Adrenal gland (tissue), 12 donors: ENCODE data around the gene FAM118A. TPM values are rescaled to one million over a fixed set of nuclear protein-coding genes. Genes with fewer than 3 reads are reported as not detected.
A peak's percentile ranks its signal among the peaks of the same experiment; 100 is the strongest.

ENCODE experiments used
- DNase-seq, 7 donors: peaks; one replicate each; pipeline ENCODE4 v3.0.0-alpha.2; 2019 to 2020
- H3K27ac ChIP-seq, 5 donors: fragments of 200-600 bp; sonication (generic) in 4 of 5; 1 replicate in 3 of 5; 2 replicates in 2 of 5; pipeline versions ENCODE4 v1.5.1 to v1.8.0; 2016 to 2020; ENCODE audit warnings: mild to moderate bottlenecking in 1 of 5
- H3K27me3 ChIP-seq: fragments of 200-600 bp; 2 replicates; pipeline ENCODE4 v1.8.0; 2021
- H3K36me3 ChIP-seq, 2 donors: fragments of 200-600 bp; replicated peaks in 1 of 2; 1 replicate in 1 of 2; 2 replicates in 1 of 2; pipeline versions ENCODE4 v1.5.1 to v1.8.0; 2018 to 2022
- H3K4me1 ChIP-seq, 2 donors: fragments of 200-600 bp; replicated peaks in 1 of 2; 1 replicate in 1 of 2; 2 replicates in 1 of 2; pipeline versions ENCODE4 v1.5.1 to v1.8.0; 2018 to 2021
- H3K4me3 ChIP-seq, 4 donors: fragments of 200-600 bp; sonication (generic) in 3 of 4; one replicate each; pipeline ENCODE4 v1.5.1; 2016 to 2018
- H3K9me3 ChIP-seq, 3 donors: fragments of 200-600 bp; sonication (generic) in 1 of 3; replicated peaks in 1 of 3; 1 replicate in 2 of 3; 2 replicates in 1 of 3; pipeline versions ENCODE4 v1.5.1 to v1.8.0; 2016 to 2021
- POLR2A ChIP-seq, 2 donors: fragments of 450-650 bp; IDR thresholded peaks; one replicate each; pipeline ENCODE4 v1.6.1; 2017; ENCODE audit warnings: antibody characterized with exemption in 2 of 2, mild to moderate bottlenecking in 2 of 2, moderate library complexity in 1 of 2
- WGBS, 4 donors: extraction: QIAGEN DNeasy Blood & Tissue Kit in 2 of 4; methylation state at CpG; one replicate each; pipeline versions ENCODE4 v1.1.5 to v1.1.7; 2013 to 2017; 5-methylcytosine and 5-hydroxymethylcytosine counted together
- intact Hi-C, 2 donors: fragments of 100-400 bp; cut with DNase I; formaldehyde crosslinking; loops; one replicate each; pipeline versions ENCODE4 v1.14.1 to v1.15.0; 2022 to 2023
- polyA plus RNA-seq, 3 donors: library from polyadenylated mRNA; stranded (reverse); fragments of 200-250 nt in 2 of 3; fragments of 350-450 nt in 1 of 3; fragmentation: Illumina TruSeq in 1 of 3; extraction: RNeasy Lipid Tissue Mini Kit (QIAGEN cat#74804) in 1 of 3; gene quantifications; one replicate each; pipeline ENCODE4 v1.2.3, GENCODE V29; 2013 to 2014
- total RNA-seq, 9 donors: library from RNA; depleted of rRNA in 4 of 9; stranded (reverse); fragments of >200 nt in 4 of 9; fragments of 120-200 nt in 1 of 9; fragmentation: NEBNext Ultra II Directional in 1 of 9; extraction: Animal tissue kit (Norgen Biotek cat#: 25700) in 1 of 9; gene quantifications; one replicate each; pipeline versions ENCODE4 v1.1.0 to v1.2.4, GENCODE V29; 2013 to 2023
- TF ChIP-seq, protein P1 (sequence below), 6 experiments: fragments of 450-650 bp in 4 of 6; fragments of 200-600 bp in 2 of 6; sonication (generic) in 1 of 6; IDR thresholded peaks; 1 replicate in 5 of 6; 2 replicates in 1 of 6; pipeline versions ENCODE4 v1.5.1 to v1.8.0; 2016 to 2021; ENCODE audit warnings: antibody characterized with exemption in 6 of 6, mild to moderate bottlenecking in 2 of 6, moderate library complexity in 1 of 6
- donor health status: healthy with polysubstance abuse.
- donor health status: Bipolar disorder and iron deficiency.
- donor health status: DM: yes; HTN: yes; CAD: no.
- donor health status: DM: no; HTN: no; CAD: no.
- donor health status: DM: no; HTN: no; CAD: no.
- donor health status: DM: yes; HTN: yes; CAD: no.

Gene FAM118A
- total and polyA plus RNA-seq, 12 donors, result 6.8 to 101 (median 17.5) TPM

DNA sequence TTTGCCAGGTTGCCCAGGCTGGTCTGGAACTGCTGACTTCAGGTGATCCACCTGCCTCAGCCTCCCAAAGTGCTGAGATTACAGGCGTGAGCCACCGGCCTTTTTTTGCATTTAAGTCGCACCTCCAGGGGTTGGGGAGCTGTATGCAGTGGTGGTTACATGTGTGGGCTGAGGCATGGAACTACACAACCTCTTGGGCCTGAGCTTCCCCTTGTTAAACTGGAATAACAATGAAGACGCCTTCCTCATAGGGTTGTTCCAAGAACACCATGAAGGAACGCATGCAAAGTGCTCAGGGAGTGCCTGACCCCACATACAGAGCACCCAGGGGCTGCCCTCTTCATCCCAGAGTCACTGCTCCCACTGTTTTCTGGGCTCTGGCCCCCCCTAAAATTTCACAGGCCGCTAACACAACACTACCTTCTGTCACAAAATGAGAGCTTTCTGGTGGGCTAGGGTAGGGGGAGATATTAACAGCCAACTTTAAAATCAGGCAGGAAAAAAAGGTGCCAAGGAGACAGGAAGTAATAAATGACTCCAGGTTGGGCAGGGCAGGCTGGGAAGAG is 1.3 kb upstream of the FAM118A start:
- Histone ChIP-seq H3K9me3 (no peaks in the 10 kb centered on the region), H3K4me3 (no peak overlapping the region), H3K36me3 (no peaks in the 10 kb centered on the region), H3K4me1 (peaks cover 7 to 16% of the 10 kb centered on the region in 2 donors), H3K27ac (no peak overlapping the region), H3K27me3 (no peaks in the 10 kb centered on the region)
- TF ChIP-seq POLR2A (IDR thresholded peaks at IDR 0.05), result no peak
- TF ChIP-seq, protein P1, sequence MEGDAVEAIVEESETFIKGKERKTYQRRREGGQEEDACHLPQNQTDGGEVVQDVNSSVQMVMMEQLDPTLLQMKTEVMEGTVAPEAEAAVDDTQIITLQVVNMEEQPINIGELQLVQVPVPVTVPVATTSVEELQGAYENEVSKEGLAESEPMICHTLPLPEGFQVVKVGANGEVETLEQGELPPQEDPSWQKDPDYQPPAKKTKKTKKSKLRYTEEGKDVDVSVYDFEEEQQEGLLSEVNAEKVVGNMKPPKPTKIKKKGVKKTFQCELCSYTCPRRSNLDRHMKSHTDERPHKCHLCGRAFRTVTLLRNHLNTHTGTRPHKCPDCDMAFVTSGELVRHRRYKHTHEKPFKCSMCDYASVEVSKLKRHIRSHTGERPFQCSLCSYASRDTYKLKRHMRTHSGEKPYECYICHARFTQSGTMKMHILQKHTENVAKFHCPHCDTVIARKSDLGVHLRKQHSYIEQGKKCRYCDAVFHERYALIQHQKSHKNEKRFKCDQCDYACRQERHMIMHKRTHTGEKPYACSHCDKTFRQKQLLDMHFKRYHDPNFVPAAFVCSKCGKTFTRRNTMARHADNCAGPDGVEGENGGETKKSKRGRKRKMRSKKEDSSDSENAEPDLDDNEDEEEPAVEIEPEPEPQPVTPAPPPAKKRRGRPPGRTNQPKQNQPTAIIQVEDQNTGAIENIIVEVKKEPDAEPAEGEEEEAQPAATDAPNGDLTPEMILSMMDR (IDR thresholded peaks at IDR 0.05), result no peak
- 83 to 98% (median 85%) methylated on average over 6 of the region's 6 CpGs for WGBS, 4 donors
- no peak for DNase-seq
- intact Hi-C loops, result no loop called here

DNA sequence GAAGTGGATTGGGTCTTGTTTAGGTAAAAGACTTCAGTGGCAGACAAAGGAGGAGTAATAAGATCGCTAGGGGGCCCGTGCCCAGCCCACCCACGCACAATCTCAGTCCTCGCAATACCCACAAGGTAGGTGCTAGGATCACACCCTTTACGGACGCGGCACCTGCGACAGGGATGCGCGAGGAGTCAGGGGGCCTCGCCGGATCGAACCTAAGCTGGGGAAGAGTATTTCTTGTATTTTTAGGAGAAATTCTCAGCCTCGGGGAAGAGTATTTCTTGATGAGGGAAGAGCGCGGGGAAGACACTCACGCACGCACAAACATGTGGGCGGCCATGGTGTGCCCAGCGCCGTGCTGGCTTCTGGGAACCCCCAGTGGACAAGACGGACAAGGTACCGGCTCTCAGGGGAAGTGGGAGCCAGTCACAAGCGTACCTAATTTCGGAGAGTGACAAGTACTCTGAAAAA is 745 bp upstream of the FAM118A start:
- DNase-seq, result peak in 2 of 7 donors; percentile 40 to 58
- H3K36me3 ChIP-seq, result no peaks in the 10 kb centered on the region
- intact Hi-C loops, result no loop called here
- H3K27ac ChIP-seq, result peak overlapping the region in 3 of 5 donors; percentile 20 to 77 (median 52)
- WGBS, 4 donors, result 51 to 65% (median 53%) methylated on average over 25 of the region's 25 CpGs
- TF ChIP-seq, protein P1 (IDR thresholded peaks at IDR 0.05), result no peak
- no peak for TF ChIP-seq POLR2A (IDR thresholded peaks at IDR 0.05)
- peak overlapping the region in 2 of 4 donors; percentile 46 to 95 for H3K4me3 ChIP-seq
- H3K27me3 ChIP-seq, result no peaks in the 10 kb centered on the region
- H3K9me3 ChIP-seq, result no peaks in the 10 kb centered on the region
- H3K4me1 ChIP-seq, result peaks cover 7 to 16% of the 10 kb centered on the region in 2 donors

DNA sequence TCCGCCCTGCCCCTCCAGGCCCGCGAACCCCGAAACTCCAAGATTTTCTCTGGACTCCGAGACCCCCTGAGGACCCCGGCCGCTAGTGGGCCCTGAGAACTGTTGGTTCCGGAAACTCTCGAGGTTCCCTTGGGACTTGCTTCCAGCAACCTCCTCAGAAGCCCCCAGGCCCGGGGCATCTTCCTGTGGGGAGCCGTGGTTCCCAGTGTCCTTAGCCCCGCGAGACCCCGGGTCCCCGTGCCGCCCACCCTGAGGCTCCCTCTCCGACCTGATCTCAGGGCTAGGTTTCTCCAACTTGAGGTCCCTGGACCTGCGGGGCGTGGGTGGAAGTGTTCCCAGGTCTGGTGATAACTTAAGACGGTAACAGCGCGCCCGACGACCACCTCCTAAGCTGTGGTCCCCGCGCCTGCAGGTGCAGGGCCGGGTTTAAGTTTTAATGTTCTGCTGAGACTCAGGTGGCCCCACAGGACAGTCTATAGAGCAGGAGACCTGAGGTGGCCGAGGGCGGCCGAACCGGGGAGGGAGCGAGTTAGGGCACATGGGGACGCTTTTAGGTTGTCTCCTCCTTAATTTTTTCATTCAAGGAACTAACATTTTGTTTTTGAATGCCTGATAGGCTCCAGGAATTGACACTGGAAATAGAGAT is 720 bp downstream of the FAM118A start:
- peaks cover 7 to 16% of the 10 kb centered on the region in 2 donors for H3K4me1 ChIP-seq
- peak overlapping the region in 3 of 5 donors; percentile 49 to 83 (median 80) for H3K27ac ChIP-seq
- H3K4me3 ChIP-seq, result peak overlapping the region; percentile 56 to 95 (median 80)
- no peaks in the 10 kb centered on the region for H3K36me3 ChIP-seq
- peak in 2 of 7 donors; percentile 36 to 63 for DNase-seq
- no peak for TF ChIP-seq POLR2A (IDR thresholded peaks at IDR 0.05)
- TF ChIP-seq, protein P1 (IDR thresholded peaks at IDR 0.05), result no peak
- intact Hi-C loops, result no loop called here
- 10 to 57% (median 15%) methylated on average over 6 to 33 of the region's 33 CpGs for WGBS, 4 donors
- no peaks in the 10 kb centered on the region for H3K9me3 ChIP-seq
- no peaks in the 10 kb centered on the region for H3K27me3 ChIP-seq

DNA sequence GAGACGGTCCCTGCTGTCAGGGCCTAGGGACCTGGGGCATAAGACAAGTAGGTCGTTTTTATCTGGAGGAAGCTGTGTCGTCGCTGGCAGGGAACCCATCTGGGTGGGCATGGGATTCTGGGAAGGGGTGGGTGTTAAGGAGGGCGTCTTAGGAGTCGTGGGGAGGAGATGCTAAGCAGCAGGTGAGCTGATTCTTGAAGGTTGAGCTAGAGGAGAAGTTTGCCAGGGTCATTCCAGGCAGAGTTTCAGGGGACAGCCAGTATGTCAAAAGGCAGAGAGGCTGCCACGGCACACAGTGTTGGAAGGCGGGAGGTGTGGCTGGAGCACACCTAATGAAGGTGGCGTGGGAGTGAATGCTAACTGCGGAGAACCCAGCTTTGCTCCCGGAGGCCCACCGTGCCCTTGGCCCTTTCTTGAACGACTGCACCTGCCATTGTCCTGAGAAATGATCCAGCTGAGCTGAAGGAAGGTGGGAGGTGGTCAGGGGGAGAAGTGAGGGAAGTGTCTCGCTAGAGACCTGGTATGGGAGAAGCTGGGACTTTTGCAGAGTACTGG is 1.3 kb downstream of the FAM118A start:
- peak overlapping the region in 1 of 4 donors; percentile 95 for H3K4me3 ChIP-seq
- H3K27ac ChIP-seq, result peak overlapping the region in 1 of 5 donors; percentile 83
- no peaks in the 10 kb centered on the region for H3K9me3 ChIP-seq
- H3K4me1 ChIP-seq, result peaks cover 7 to 16% of the 10 kb centered on the region in 2 donors
- TF ChIP-seq POLR2A (IDR thresholded peaks at IDR 0.05), result no peak
- TF ChIP-seq, protein P1 (IDR thresholded peaks at IDR 0.05), result no peak
- H3K27me3 ChIP-seq, result no peaks in the 10 kb centered on the region
- H3K36me3 ChIP-seq, result no peaks in the 10 kb centered on the region
- no peak for DNase-seq
- intact Hi-C loops, result no loop called here
- WGBS, 4 donors, result 62 to 69% (median 65%) methylated on average over 14 of the region's 14 CpGs
